Measurements from ENCODE around the gene SKA1. TPM values are rescaled to one million over a fixed set of nuclear protein-coding genes. Genes with fewer than 3 reads are reported as not detected.

SKA1 gene
- total and polyA plus RNA-seq, 5 experiments from 2014 or later: 0.25 to 0.84 (median 0.31) TPM

Other genes starting within 250 kb of the SKA1 start
- not detected for gene MYO5B, start 179.9 kb upstream of the SKA1 start, total RNA-seq
- gene MYO5B, start 179.9 kb upstream of the SKA1 start, polyA plus RNA-seq: under 1 TPM in 1 of 3 donors, not detected in 2; 0.03 TPM
- gene CFAP53, start 108.6 kb upstream of the SKA1 start, total RNA-seq: 1 to 10 TPM; 1.2 TPM
- under 1 TPM in 2 of 3 donors, not detected in 1; 0.31 to 0.57 TPM for gene CFAP53, start 108.6 kb upstream of the SKA1 start, polyA plus RNA-seq
- gene MBD1, start 93.5 kb upstream of the SKA1 start, total RNA-seq: 100 to 1,000 TPM; 121 to 123 TPM
- gene MBD1, start 93.5 kb upstream of the SKA1 start, polyA plus RNA-seq: 10 to 100 TPM; 22.5 to 39.9 (median 25.2) TPM
- gene CXXC1, start 87.4 kb upstream of the SKA1 start, total RNA-seq: 100 to 1,000 TPM; 159 to 171 TPM
- gene CXXC1, start 87.4 kb upstream of the SKA1 start, polyA plus RNA-seq: 10 to 100 TPM; 52.2 to 84.7 (median 59.8) TPM
- not detected for gene MAPK4, start 185.0 kb downstream of the SKA1 start, total RNA-seq
- gene MAPK4, start 185.0 kb downstream of the SKA1 start, polyA plus RNA-seq: under 1 TPM in 1 of 3 donors, not detected in 2; 0.39 TPM

Data from naive thymus-derived CD8-positive, alpha-beta T cell (primary cell).